ENCODE results near the gene CBY1. TPM values are rescaled to one million over a fixed set of nuclear protein-coding genes. Genes with fewer than 3 reads are reported as not detected.
"Not testable (repeated sequence)": the region's sequence is repeated elsewhere in the genome, so short reads cannot be mapped to it uniquely, and the experiment has no call there.

The CBY1 gene
- total and polyA plus RNA-seq, 2 donors (not counting 3 experiments of a cell fraction or from before 2014, with no cell fraction given) = 37.0 to 41.8 TPM

GRCh38 chr22:38641476-38642040 is 14.9 kb upstream of the CBY1 start:
- CTCF ChIA-PET = no interaction called here
- dilution Hi-C loops (cut with MboI; ENCODE audit: extremely low pct_ligation_motif_present, low sequenced_read_pairs) (no loop called here), intact Hi-C loops (cut with micrococcal nuclease) (no loop called here)
- DNase-seq (ENCODE audit: low read depth, low spot score) (no peak), FAIRE-seq (no peak)
- H3K4me2 ChIP-seq (ENCODE audit: insufficient read depth, low read length) = no peak overlapping the region
- no peak overlapping the region for H2AFZ ChIP-seq (ENCODE audit: low read depth, low read length)
- H3K27ac ChIP-seq (ENCODE audit: insufficient read depth, low read depth, low read length) = no peak overlapping the region
- H3K9me3 ChIP-seq (replicated peaks; ENCODE audit: control insufficient read depth, insufficient read depth, low read length) = no peaks in the 10 kb centered on the region
- POLR2A ChIA-PET = no interaction called here
- no peaks in the 10 kb centered on the region for H4K20me1 ChIP-seq (replicated peaks; ENCODE audit: control insufficient read depth, extremely low read depth, insufficient read depth, low read length)
- no peaks in the 10 kb centered on the region for H3K79me2 ChIP-seq (ENCODE audit: control insufficient read depth, insufficient read depth, low read length)
- no peaks in the 10 kb centered on the region for H3K4me1 ChIP-seq (ENCODE audit: control insufficient read depth, extremely low read depth, insufficient read depth, low read length)
- TF ChIP-seq POLR2AphosphoS5 (IDR thresholded peaks at IDR 0.05; ENCODE audit: insufficient read depth, low read depth, low read length) (no peak), POLR2A (IDR thresholded peaks at IDR 0.05; ENCODE audit: low read depth, low read length) (no peak), EZH2 (IDR thresholded peaks at IDR 0.05; ENCODE audit: borderline replicate concordance, low read depth, low read length, severe bottlenecking) (no peak), FOS (IDR thresholded peaks at IDR 0.05; ENCODE audit: borderline replicate concordance, insufficient read depth, low read length) (no peak), CTCF (IDR thresholded peaks at IDR 0.05; ENCODE audit: extremely low read depth in 1 of 2, insufficient read depth in 1 of 2, low read depth in 1 of 2, low read length in 2 of 2) (no peak), JUN (IDR thresholded peaks at IDR 0.05; ENCODE audit: borderline replicate concordance, insufficient read depth, insufficient read length, low read depth) (no peak), MYC (IDR thresholded peaks at IDR 0.05; ENCODE audit: low read depth, low read length) (no peak), MAX (IDR thresholded peaks at IDR 0.05; ENCODE audit: insufficient read depth, insufficient read length) (no peak), GATA2 (IDR thresholded peaks at IDR 0.05; ENCODE audit: insufficient read depth, insufficient read length, low read depth, low read length) (no peak)
- no TSS peak for BruUV-seq (replicated peaks)
- no peak overlapping the region for H3K4me3 ChIP-seq (replicated peaks in 1 of 3; ENCODE audit: insufficient read depth in 1 of 3, low read depth in 1 of 3, low read length in 3 of 3)
- no peak overlapping the region for H3K9ac ChIP-seq (replicated peaks; ENCODE audit: extremely low read depth, insufficient read depth, low read length)
- H3K9me1 ChIP-seq (replicated peaks; ENCODE audit: control insufficient read depth, extremely low read depth, insufficient read depth, low read length) = no peaks in the 10 kb centered on the region
- H3K27me3 ChIP-seq (ENCODE audit: control insufficient read depth in 2 of 2, insufficient read depth in 2 of 2, low read length in 2 of 2) = no peaks in the 10 kb centered on the region
- no peaks in the 10 kb centered on the region for H3K36me3 ChIP-seq (ENCODE audit: control insufficient read depth in 2 of 2, extremely low read depth in 1 of 2, insufficient read depth in 2 of 2, low read length in 2 of 2)

DNA sequence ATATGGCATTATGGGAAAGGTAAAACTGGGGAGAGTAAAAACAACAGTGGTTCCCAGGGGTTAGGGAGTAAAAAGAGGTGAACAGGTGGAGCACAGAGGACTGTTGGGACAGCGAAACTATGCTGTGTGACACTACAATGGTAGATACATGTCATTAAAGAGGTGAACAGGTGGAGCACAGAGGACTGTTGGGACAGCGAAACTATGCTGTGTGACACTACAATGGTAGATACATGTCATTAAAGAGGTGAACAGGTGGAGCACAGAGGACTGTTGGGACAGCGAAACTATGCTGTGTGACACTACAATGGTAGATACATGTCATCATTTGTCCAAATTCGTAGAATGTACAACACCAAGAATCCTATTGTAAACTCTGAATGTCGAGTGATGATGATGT is 12.2 kb upstream of the CBY1 start:
- H3K27ac ChIP-seq (ENCODE audit: insufficient read depth, low read depth, low read length); H2AFZ ChIP-seq (ENCODE audit: low read depth, low read length); CTCF ChIA-PET; FAIRE-seq; H3K4me2 ChIP-seq (ENCODE audit: insufficient read depth, low read length); BruUV-seq (replicated peaks); DNase-seq (ENCODE audit: low read depth, low spot score); H3K79me2 ChIP-seq (ENCODE audit: control insufficient read depth, insufficient read depth, low read length); dilution Hi-C loops (cut with MboI; ENCODE audit: extremely low pct_ligation_motif_present, low sequenced_read_pairs); H3K9ac ChIP-seq (replicated peaks; ENCODE audit: extremely low read depth, insufficient read depth, low read length); H3K9me3 ChIP-seq (replicated peaks; ENCODE audit: control insufficient read depth, insufficient read depth, low read length); intact Hi-C loops (cut with micrococcal nuclease); H3K4me1 ChIP-seq (ENCODE audit: control insufficient read depth, extremely low read depth, insufficient read depth, low read length); H3K4me3 ChIP-seq (replicated peaks in 1 of 3; ENCODE audit: insufficient read depth in 1 of 3, low read depth in 1 of 3, low read length in 3 of 3); H3K27me3 ChIP-seq (ENCODE audit: control insufficient read depth in 2 of 2, insufficient read depth in 2 of 2, low read length in 2 of 2); POLR2A ChIA-PET; H3K36me3 ChIP-seq (ENCODE audit: control insufficient read depth in 2 of 2, extremely low read depth in 1 of 2, insufficient read depth in 2 of 2, low read length in 2 of 2); H4K20me1 ChIP-seq (replicated peaks; ENCODE audit: control insufficient read depth, extremely low read depth, insufficient read depth, low read length); H3K9me1 ChIP-seq (replicated peaks; ENCODE audit: control insufficient read depth, extremely low read depth, insufficient read depth, low read length): not testable (repeated sequence)
